ENCODE results near the gene FOLR3.

DNA sequence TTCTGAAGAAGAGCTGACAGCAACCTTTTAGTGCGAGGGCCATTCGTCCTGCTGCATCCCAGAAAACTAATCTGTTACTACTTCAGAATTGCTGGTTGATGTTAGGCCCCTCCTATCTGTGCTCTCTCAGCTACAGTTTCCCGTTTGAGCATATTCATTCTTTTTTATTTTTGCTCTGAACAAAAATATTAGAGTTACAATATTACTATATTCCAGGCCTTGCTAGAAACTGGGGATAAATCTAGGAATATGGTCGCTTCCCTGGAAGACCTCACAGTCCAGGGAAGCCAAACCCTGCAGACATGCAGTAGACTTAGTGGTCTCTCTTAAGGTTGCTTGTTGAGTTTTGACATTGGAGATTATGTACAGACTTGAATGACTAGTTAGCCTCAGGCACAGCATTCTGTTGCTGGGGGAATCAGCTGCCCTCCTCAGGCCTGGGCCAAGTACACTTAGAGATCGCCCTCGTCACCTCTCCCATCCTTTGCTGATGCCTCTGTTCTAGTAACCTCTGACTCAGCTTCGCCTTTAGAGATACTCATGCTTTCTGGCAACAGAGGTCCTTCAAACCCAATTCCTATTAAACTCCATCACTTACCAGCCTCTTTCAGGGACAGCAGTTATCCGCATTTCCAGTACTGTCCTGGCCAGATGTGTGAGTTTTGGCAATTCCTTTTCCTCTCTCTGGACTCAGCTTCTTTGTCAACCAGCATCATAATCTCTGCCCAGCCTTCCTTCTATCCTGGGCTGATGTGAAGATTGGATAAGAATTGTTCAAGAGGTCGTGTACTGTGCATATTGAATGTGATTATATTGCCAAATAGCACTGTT, 22.3 kb upstream of the FOLR3 start:
- TF ChIP-seq, protein P1, sequence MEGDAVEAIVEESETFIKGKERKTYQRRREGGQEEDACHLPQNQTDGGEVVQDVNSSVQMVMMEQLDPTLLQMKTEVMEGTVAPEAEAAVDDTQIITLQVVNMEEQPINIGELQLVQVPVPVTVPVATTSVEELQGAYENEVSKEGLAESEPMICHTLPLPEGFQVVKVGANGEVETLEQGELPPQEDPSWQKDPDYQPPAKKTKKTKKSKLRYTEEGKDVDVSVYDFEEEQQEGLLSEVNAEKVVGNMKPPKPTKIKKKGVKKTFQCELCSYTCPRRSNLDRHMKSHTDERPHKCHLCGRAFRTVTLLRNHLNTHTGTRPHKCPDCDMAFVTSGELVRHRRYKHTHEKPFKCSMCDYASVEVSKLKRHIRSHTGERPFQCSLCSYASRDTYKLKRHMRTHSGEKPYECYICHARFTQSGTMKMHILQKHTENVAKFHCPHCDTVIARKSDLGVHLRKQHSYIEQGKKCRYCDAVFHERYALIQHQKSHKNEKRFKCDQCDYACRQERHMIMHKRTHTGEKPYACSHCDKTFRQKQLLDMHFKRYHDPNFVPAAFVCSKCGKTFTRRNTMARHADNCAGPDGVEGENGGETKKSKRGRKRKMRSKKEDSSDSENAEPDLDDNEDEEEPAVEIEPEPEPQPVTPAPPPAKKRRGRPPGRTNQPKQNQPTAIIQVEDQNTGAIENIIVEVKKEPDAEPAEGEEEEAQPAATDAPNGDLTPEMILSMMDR (IDR thresholded peaks at IDR 0.05 in 2 of 3, conservative IDR thresholded peaks at IDR 0.05 in 1 of 3; ENCODE audit: borderline replicate concordance in 1 of 3, insufficient read depth in 1 of 3, low read depth in 2 of 3, low read length in 2 of 3) = no peak
- no peak for TF ChIP-seq YY1 (IDR thresholded peaks at IDR 0.05; ENCODE audit: extremely low read depth, insufficient replicate concordance, low read depth, low read length)
- TF ChIP-seq, protein P2, sequence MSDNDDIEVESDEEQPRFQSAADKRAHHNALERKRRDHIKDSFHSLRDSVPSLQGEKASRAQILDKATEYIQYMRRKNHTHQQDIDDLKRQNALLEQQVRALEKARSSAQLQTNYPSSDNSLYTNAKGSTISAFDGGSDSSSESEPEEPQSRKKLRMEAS (IDR thresholded peaks at IDR 0.05) = no peak
- TF ChIP-seq EZH2 (IDR thresholded peaks at IDR 0.05) = no peak
- TF ChIP-seq CBX3 (IDR thresholded peaks at IDR 0.05; ENCODE audit: low read depth) = no peak
- TF ChIP-seq EZH2phosphoT487 (IDR thresholded peaks at IDR 0.05; ENCODE audit: borderline replicate concordance) = no peak
- no peak for TF ChIP-seq CEBPB (IDR thresholded peaks at IDR 0.05; ENCODE audit: low read depth)
- no peak for TF ChIP-seq JUND (IDR thresholded peaks at IDR 0.05)
- TF ChIP-seq POLR2AphosphoS5 (IDR thresholded peaks at IDR 0.05; ENCODE audit: low read depth, low read length) = no peak
- TF ChIP-seq, protein P3, sequence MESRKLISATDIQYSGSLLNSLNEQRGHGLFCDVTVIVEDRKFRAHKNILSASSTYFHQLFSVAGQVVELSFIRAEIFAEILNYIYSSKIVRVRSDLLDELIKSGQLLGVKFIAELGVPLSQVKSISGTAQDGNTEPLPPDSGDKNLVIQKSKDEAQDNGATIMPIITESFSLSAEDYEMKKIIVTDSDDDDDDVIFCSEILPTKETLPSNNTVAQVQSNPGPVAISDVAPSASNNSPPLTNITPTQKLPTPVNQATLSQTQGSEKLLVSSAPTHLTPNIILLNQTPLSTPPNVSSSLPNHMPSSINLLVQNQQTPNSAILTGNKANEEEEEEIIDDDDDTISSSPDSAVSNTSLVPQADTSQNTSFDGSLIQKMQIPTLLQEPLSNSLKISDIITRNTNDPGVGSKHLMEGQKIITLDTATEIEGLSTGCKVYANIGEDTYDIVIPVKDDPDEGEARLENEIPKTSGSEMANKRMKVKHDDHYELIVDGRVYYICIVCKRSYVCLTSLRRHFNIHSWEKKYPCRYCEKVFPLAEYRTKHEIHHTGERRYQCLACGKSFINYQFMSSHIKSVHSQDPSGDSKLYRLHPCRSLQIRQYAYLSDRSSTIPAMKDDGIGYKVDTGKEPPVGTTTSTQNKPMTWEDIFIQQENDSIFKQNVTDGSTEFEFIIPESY (IDR thresholded peaks at IDR 0.05; ENCODE audit: extremely low read depth, insufficient replicate concordance, low read length) = no peak
- TF ChIP-seq SRF (IDR thresholded peaks at IDR 0.05; ENCODE audit: low read depth) = no peak

Measured in HCT116 (cell line).